AG09309 (cell line): ENCODE data around the gene CELA2A.
"Not testable (repeated sequence)": the region's sequence is repeated elsewhere in the genome, so short reads cannot be mapped to it uniquely, and the experiment has no call there.

Source experiments
- DNase-seq: peaks from one replicate; pipeline ENCODE4 v3.0.0-alpha.2; 2010; ENCODE audit warnings: low read depth
- H3K4me3 ChIP-seq: 2 replicates; pipeline ENCODE4 v1.5.1; 2011; ENCODE audit warnings: mild to moderate bottlenecking, low read depth, low read length, moderate library complexity; ENCODE audit not compliant: control insufficient read depth
- CTCF ChIP-seq: IDR thresholded peaks from 2 replicates; pipeline ENCODE4 v1.5.1; 2011; ENCODE audit warnings: mild to moderate bottlenecking, low read depth, low read length, inconsistent platforms; ENCODE audit not compliant: insufficient read depth, control insufficient read depth; ENCODE audit errors: missing control alignments

The CELA2A gene

DNA sequence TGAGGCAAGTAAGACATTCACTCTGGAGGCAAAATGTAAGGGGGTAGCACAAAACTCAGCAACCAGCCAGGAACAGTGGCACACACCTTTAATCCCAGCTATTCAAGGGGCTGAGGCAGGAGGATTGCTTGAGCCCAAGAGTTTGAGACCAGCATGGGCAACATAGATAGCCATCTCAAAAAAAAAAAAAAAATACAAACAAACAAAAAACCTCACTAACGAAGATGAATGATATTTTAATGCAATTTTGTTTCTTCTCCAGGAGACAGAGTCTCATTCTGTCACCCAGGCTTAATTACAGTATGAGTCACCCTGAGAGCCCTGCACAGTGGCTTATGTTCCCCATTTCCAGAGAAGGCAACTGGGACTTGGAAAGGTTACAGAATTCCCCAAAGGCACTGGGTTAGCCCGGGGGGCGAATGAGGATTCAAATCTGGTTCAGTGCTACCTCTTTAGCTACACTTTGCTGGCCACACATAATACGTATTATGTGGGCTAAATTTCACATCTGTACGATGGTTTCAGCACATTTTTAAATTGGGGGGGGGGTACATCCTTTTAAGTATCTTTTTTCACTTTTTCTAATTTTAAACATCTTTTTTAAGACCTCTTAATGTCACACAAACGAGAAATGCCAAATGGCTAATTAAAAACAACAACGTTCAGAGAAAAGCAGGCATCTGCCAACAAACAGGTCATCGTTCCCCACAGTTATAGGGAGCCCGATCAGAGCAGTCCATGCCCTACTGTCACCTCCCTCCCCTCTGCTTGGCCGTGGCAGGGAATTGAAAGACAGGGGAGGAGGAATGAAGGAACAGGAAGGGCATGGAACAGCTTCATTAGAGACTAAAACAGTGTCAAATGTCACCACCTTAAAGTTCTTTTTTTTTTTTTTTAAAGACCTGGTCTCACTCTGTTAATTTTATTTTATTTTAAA, 3.5 kb downstream of the CELA2A start:
- H3K4me3 ChIP-seq = no peak overlapping the region
- no peak for DNase-seq
- TF ChIP-seq CTCF = no peak

- DNase-seq = no peak
- no peak overlapping the region for H3K4me3 ChIP-seq
- no peak for TF ChIP-seq CTCF
Measured at GRCh38 chr1:15460708-15461095, 4.2 kb downstream of the CELA2A start.

DNA sequence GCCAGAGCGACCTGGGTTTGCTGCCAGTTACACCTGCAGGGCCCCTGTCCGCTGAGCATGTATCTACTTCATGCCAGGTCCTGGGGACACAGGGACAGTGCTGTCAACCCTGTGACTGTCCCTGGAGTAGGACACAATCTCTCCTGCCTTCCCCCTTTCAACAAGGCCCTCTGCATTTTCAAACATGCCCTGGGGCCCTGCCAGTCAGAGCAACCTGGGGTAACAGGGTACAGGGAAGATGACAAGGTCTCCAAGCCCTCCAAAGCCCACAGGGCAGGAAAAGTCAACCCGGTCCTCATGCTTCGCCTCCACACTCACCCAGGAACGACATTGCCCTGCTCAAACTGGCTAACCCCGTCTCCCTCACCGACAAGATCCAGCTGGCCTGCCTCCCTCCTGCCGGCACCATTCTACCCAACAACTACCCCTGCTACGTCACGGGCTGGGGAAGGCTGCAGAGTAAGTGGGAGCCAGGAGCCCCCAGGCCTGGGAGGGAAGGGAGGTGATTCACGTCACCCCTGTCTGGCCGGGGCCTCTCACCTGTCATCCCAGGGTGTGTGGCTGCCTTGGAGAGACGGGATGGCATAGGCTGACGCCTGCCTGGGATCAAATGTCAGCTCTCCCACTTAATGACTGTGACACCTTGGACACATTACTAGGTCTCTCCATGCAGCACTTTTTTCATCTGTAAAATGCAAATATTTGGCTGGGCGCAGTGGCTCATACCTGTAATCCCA, 6.7 kb downstream of the CELA2A start:
- H3K4me3 ChIP-seq, DNase-seq: not testable (repeated sequence)

DNA sequence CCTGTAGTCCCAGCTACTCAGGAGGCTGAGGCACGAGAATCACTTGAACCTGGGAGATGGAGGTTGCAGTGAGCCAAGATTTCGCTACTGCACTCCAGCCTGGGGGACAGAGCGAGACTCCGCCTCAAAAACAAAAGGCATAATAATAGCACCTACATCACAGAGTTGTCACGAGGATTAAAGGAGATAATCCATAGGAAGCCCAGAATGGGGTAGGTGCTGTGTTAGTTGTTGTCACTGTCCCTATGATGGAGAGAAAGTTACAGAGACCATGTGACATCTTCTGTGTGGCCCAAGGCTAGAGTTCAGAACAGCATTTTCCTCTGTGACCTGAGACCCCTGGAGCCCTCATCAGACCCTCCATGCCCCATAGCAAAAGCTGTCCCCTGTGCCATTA, 7.4 kb downstream of the CELA2A start:
- H3K4me3 ChIP-seq, DNase-seq: not testable (repeated sequence)

DNA sequence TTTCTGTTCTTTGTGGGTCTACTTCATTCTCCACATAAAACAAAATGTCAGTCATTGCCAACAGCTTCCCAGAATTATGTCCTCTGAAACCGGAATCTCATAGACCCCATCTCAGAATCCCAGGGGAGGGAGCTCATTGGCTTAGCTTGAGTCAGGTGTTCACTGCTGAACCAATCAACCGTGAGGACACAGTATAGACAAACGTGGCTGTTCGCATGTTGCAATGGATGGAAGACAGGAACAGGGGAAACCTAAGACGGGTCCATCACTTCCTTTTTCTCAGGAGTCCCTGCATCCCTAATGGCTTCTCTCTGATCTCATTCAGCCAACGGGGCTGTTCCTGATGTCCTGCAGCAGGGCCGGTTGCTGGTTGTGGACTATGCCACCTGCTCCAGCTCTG, 9.1 kb downstream of the CELA2A start:
- DNase-seq = no peak
- H3K4me3 ChIP-seq = no peak overlapping the region
- no peak for TF ChIP-seq CTCF

GRCh38 chr1:15466955-15467625, 10.6 kb downstream of the CELA2A start:
- DNase-seq, H3K4me3 ChIP-seq: not testable (repeated sequence)

DNA sequence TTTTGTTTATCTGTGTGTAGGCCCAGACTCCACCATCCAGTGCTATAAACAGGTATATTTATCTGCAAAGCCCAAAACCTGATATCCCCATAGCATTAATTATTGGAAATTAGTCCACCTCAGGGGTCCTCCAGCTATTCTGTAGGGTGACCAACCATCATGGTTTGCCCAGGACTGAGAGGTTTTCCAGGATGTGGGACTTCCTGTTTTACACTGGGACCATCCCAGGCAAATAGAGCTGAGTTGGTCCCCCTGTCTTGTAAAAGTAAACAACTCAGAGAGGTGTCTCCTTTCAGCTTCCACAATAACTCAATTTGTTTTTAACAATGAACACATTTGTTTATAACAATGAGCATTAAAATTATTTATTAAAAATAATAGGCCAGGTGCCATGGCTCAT, 11.6 kb downstream of the CELA2A start:
- DNase-seq = no peak
- no peak for TF ChIP-seq CTCF
- H3K4me3 ChIP-seq = no peak overlapping the region

GRCh38 chr1:15469361-15469760, 12.8 kb downstream of the CELA2A start:
- H3K4me3 ChIP-seq = no peak overlapping the region
- no peak for TF ChIP-seq CTCF
- no peak for DNase-seq

DNA sequence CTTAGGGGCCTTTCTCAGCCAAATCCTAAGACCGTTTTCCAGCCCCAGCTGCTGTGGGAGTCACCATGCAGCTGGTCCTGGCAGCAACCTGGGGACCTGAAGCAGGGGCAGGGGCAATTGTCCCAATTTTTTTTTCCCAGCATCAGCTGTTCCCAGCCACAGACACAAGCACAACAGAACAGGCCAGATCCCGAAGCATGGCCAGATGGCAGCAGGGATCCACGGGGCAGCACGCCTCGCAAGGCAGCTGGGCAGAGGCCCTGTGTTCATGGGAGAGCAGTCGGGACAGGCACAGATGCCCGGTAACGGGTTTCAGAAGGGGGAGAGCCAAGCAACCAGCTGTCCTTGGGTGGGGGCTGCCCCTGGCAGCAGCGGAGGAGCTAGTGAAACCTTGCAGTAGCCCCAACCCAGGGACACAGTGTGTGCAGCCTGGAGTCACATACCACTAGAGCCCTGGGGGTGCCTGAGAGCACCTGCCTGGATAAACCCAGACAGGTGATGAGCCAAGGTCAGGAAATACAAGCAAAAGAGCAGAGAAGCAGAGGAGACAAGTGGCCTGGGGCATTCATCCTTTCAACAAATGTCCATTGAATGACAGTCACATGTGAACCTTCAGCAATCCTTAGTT, 13.4 kb downstream of the CELA2A start:
- not testable (repeated sequence) for H3K4me3 ChIP-seq, DNase-seq

- H3K4me3 ChIP-seq, DNase-seq: not testable (repeated sequence)
Measured at GRCh38 chr1:15471067-15471466, 14.5 kb downstream of the CELA2A start.

DNA sequence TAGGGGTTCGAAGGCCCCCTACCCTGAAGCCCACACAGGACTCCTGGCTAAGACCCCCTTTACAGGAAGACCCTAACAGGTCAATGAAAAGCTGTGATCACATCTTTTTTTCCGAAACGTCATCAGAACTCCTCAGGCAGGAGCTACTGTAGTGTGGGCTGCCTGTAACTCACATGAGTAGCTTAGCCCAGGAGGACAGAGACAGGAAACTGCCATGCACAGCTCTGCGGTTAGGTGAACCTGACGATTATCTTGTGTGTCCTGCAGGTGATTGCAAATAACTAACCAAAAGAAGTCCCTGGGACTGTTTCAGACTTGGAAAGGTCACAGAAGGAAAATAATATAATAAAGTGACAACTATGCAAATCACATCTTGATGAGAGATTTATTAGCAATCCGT, 15.2 kb downstream of the CELA2A start:
- not testable (repeated sequence) for H3K4me3 ChIP-seq, DNase-seq
